Measurements from ENCODE around the gene CRTC1. TPM values are rescaled to one million over a fixed set of nuclear protein-coding genes. Genes with fewer than 3 reads are reported as not detected.

The CRTC1 gene
- total and polyA plus RNA-seq, 9 donors, result 4.3 to 18.7 (median 14.7) TPM

DNA sequence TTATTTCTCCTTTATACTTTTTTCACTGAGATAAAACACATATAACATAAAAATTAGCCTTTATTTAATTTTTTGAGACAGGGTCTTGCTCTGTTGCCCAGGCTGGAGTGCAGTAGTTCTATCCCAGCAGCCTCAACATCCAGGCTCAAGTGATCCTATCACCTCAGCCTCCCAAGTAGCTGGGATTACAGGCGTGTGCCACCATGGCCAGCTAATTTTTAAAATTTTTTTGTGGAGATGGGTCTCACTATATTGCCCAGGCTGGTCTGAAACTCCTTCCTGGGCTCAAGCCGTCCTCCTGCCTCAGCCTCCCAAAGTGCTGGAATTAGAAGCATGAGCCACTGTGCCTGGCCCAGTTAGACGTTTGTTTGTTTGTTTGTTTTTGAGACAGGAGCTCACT is 28.4 kb downstream of the CRTC1 start:
- H3K36me3 ChIP-seq (ENCODE audit: control insufficient read depth, insufficient read depth, low read length), result peaks cover 4% of the 10 kb centered on the region
- no peaks in the 10 kb centered on the region for H3K27me3 ChIP-seq (ENCODE audit: control insufficient read depth, insufficient read depth, low read length)
- H3K27ac ChIP-seq (ENCODE audit: low read length), result peak overlapping the region; percentile 92
- H3K4me3 ChIP-seq (ENCODE audit: low read length), result no peak overlapping the region
- H3K4me1 ChIP-seq (ENCODE audit: control insufficient read depth, insufficient read depth, low read length), result peaks cover 34% of the 10 kb centered on the region
- no peak for DNase-seq
- no CpG with 5 or more reads among the region's 3 CpGs for WGBS (ENCODE audit: insufficient coverage)
- H3K9me3 ChIP-seq (replicated peaks; ENCODE audit: control insufficient read depth, low read depth, low read length), result no peaks in the 10 kb centered on the region

GRCh38 chr19:18712981-18713380 is 29.5 kb downstream of the CRTC1 start:
- H3K27me3 ChIP-seq (ENCODE audit: control insufficient read depth, insufficient read depth, low read length), result no peaks in the 10 kb centered on the region
- H3K9me3 ChIP-seq (replicated peaks; ENCODE audit: control insufficient read depth, low read depth, low read length), result no peaks in the 10 kb centered on the region
- H3K4me1 ChIP-seq (ENCODE audit: control insufficient read depth, insufficient read depth, low read length), result peaks cover 39% of the 10 kb centered on the region
- peak; percentile 90 for DNase-seq
- H3K27ac ChIP-seq (ENCODE audit: low read length), result peak overlapping the region; percentile 65
- 0% methylated on average over 5 of the region's 5 CpGs for WGBS (ENCODE audit: insufficient coverage)
- peaks cover 4% of the 10 kb centered on the region for H3K36me3 ChIP-seq (ENCODE audit: control insufficient read depth, insufficient read depth, low read length)
- no peak overlapping the region for H3K4me3 ChIP-seq (ENCODE audit: low read length)

- WGBS (ENCODE audit: insufficient coverage), result 72% methylated on average over 7 of the region's 18 CpGs
- H3K4me1 ChIP-seq (ENCODE audit: control insufficient read depth, insufficient read depth, low read length), result peaks cover 39% of the 10 kb centered on the region
- H3K9me3 ChIP-seq (replicated peaks; ENCODE audit: control insufficient read depth, low read depth, low read length), result no peaks in the 10 kb centered on the region
- H3K27me3 ChIP-seq (ENCODE audit: control insufficient read depth, insufficient read depth, low read length), result no peaks in the 10 kb centered on the region
- H3K4me3 ChIP-seq (ENCODE audit: low read length), result no peak overlapping the region
- DNase-seq, result no peak
- peaks cover 4% of the 10 kb centered on the region for H3K36me3 ChIP-seq (ENCODE audit: control insufficient read depth, insufficient read depth, low read length)
- peak overlapping the region; percentile 65 for H3K27ac ChIP-seq (ENCODE audit: low read length)
Measured at GRCh38 chr19:18713550-18714117, 30.2 kb downstream of the CRTC1 start.

DNA sequence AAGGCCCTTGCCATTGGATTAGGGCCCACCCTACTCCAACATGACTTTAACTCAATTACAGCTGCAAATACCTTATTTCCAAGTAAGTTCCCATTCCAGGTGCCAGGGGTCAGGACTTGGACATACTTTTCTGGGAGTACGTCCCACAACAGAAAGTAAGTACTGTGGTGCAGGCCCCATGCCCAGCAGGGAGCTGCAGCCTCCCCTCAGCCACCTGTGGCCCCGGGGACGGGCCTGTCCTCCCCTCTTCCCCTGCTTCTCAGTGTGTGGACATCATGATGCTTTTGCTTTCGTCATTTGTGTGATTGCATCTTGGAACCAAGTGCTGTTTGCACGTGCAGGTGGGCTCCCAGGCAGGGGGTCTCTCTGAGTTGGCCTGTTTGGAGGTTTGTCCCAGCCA is 31.9 kb downstream of the CRTC1 start:
- no peaks in the 10 kb centered on the region for H3K9me3 ChIP-seq (replicated peaks; ENCODE audit: control insufficient read depth, low read depth, low read length)
- 73% methylated on average over 3 of the region's 5 CpGs for WGBS (ENCODE audit: insufficient coverage)
- H3K4me1 ChIP-seq (ENCODE audit: control insufficient read depth, insufficient read depth, low read length), result peaks cover 45% of the 10 kb centered on the region
- H3K27me3 ChIP-seq (ENCODE audit: control insufficient read depth, insufficient read depth, low read length), result no peaks in the 10 kb centered on the region
- no peak overlapping the region for H3K27ac ChIP-seq (ENCODE audit: low read length)
- no peak for DNase-seq
- H3K36me3 ChIP-seq (ENCODE audit: control insufficient read depth, insufficient read depth, low read length), result peaks cover 4% of the 10 kb centered on the region
- no peak overlapping the region for H3K4me3 ChIP-seq (ENCODE audit: low read length)

- no peak for DNase-seq
- H3K36me3 ChIP-seq (ENCODE audit: control insufficient read depth, insufficient read depth, low read length), result peaks cover 4% of the 10 kb centered on the region
- H3K9me3 ChIP-seq (replicated peaks; ENCODE audit: control insufficient read depth, low read depth, low read length), result no peaks in the 10 kb centered on the region
- H3K4me3 ChIP-seq (ENCODE audit: low read length), result no peak overlapping the region
- no peak overlapping the region for H3K27ac ChIP-seq (ENCODE audit: low read length)
- peaks cover 32% of the 10 kb centered on the region for H3K4me1 ChIP-seq (ENCODE audit: control insufficient read depth, insufficient read depth, low read length)
- H3K27me3 ChIP-seq (ENCODE audit: control insufficient read depth, insufficient read depth, low read length), result no peaks in the 10 kb centered on the region
- 81% methylated on average over 5 of the region's 6 CpGs for WGBS (ENCODE audit: insufficient coverage)
Measured at GRCh38 chr19:18716857-18717256, 33.4 kb downstream of the CRTC1 start.

- Histone ChIP-seq H3K27ac (ENCODE audit: low read length) (no peak overlapping the region), H3K36me3 (ENCODE audit: control insufficient read depth, insufficient read depth, low read length) (peaks cover 8% of the 10 kb centered on the region), H3K27me3 (ENCODE audit: control insufficient read depth, insufficient read depth, low read length) (no peaks in the 10 kb centered on the region), H3K4me1 (ENCODE audit: control insufficient read depth, insufficient read depth, low read length) (peaks cover 28% of the 10 kb centered on the region), H3K4me3 (ENCODE audit: low read length) (no peak overlapping the region), H3K9me3 (replicated peaks; ENCODE audit: control insufficient read depth, low read depth, low read length) (no peaks in the 10 kb centered on the region)
- 68% methylated on average over 8 of the region's 10 CpGs for WGBS (ENCODE audit: insufficient coverage)
- DNase-seq, result no peak
Measured at GRCh38 chr19:18717601-18718000, 34.1 kb downstream of the CRTC1 start.

DNA sequence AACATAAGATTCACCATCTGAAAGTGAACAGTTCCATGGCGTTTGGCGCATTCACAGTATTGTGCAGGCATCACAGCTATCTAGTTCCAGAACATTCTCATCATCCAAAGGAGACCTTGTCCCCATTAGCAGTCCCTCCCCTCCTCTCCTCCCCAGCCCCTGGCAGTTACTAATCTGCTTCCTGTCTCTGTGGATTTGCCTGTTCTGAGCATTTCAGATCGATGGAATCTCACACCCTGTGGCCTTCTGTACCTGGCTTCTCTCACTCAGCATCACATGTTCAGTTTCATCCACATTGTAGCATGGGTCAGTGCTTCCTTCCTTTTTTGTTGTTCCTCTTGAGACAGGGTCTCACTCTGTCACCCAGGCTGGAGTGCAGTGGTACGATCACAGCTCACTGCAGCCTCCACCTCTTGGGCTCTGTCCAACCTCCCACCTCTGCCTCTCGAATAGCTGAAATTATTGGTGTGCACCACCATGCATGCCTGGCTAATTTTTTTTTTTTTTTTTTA is 34.6 kb downstream of the CRTC1 start:
- no peak for DNase-seq
- H3K4me3 ChIP-seq (ENCODE audit: low read length), result no peak overlapping the region
- no peaks in the 10 kb centered on the region for H3K27me3 ChIP-seq (ENCODE audit: control insufficient read depth, insufficient read depth, low read length)
- H3K36me3 ChIP-seq (ENCODE audit: control insufficient read depth, insufficient read depth, low read length), result peaks cover 9% of the 10 kb centered on the region
- H3K27ac ChIP-seq (ENCODE audit: low read length), result no peak overlapping the region
- H3K9me3 ChIP-seq (replicated peaks; ENCODE audit: control insufficient read depth, low read depth, low read length), result no peaks in the 10 kb centered on the region
- 78% methylated on average over 5 of the region's 5 CpGs for WGBS (ENCODE audit: insufficient coverage)
- peaks cover 23% of the 10 kb centered on the region for H3K4me1 ChIP-seq (ENCODE audit: control insufficient read depth, insufficient read depth, low read length)

DNA sequence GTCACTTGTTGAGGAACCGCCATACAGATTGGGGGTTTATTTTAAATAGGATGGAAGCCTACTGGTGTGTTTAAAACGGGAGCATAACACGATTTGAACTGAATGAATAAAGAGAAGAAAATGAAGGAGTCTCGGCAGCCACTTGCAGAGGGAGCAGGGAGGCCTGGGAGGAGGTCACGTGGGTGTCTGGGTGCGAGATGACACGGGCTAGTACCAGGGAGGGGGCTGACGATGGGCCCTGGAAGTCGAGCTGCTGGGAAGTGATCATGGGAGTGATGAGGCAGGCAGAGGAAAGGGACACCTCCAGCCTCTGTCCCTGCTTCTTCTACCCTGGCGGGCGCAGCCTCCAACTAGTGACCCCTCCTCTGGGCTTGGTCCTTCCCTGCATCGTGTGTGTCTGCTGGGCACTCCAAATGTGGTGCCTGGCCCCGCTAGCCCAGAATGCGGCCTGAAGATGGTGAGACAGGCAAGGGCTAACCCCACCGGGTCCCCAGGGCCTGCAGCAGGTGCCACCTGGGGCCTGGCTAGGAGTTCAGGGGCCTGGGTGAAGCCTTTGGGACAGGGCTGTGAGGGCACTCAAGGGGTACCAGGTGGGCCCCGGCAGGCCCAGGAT is 35.5 kb downstream of the CRTC1 start:
- Histone ChIP-seq H3K27ac (ENCODE audit: low read length) (no peak overlapping the region), H3K27me3 (ENCODE audit: control insufficient read depth, insufficient read depth, low read length) (no peaks in the 10 kb centered on the region), H3K4me3 (ENCODE audit: low read length) (no peak overlapping the region), H3K4me1 (ENCODE audit: control insufficient read depth, insufficient read depth, low read length) (peaks cover 15% of the 10 kb centered on the region), H3K36me3 (ENCODE audit: control insufficient read depth, insufficient read depth, low read length) (peaks cover 5% of the 10 kb centered on the region), H3K9me3 (replicated peaks; ENCODE audit: control insufficient read depth, low read depth, low read length) (no peaks in the 10 kb centered on the region)
- DNase-seq, result no peak
- 82% methylated on average over 11 of the region's 16 CpGs for WGBS (ENCODE audit: insufficient coverage)

DNA sequence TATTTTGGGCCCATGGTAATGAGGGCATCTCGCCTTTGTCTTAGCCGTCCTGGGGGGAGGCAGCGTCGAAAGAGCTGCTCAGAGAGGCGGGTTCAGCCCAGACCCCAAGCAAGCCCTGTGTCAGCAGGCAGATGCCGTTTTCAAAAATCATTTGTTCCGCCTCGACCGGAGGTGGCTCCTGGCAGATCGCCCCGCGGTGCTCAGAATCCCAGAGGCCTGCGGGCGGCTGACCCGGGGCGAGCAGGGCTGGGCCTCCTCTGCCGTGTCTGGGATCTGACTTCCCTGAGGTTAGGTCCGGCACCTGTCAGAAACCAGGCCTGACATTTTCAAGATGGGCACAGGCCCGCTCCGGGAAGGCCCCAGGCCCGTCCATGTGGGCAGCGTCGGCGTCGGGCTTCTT is 36.1 kb downstream of the CRTC1 start:
- no peaks in the 10 kb centered on the region for H3K27me3 ChIP-seq (ENCODE audit: control insufficient read depth, insufficient read depth, low read length)
- no peak for DNase-seq
- H3K36me3 ChIP-seq (ENCODE audit: control insufficient read depth, insufficient read depth, low read length), result peaks cover 5% of the 10 kb centered on the region
- H3K4me1 ChIP-seq (ENCODE audit: control insufficient read depth, insufficient read depth, low read length), result peaks cover 21% of the 10 kb centered on the region
- H3K4me3 ChIP-seq (ENCODE audit: low read length), result no peak overlapping the region
- H3K27ac ChIP-seq (ENCODE audit: low read length), result no peak overlapping the region
- H3K9me3 ChIP-seq (replicated peaks; ENCODE audit: control insufficient read depth, low read depth, low read length), result no peaks in the 10 kb centered on the region
- 52% methylated on average over 20 of the region's 25 CpGs for WGBS (ENCODE audit: insufficient coverage)

DNA sequence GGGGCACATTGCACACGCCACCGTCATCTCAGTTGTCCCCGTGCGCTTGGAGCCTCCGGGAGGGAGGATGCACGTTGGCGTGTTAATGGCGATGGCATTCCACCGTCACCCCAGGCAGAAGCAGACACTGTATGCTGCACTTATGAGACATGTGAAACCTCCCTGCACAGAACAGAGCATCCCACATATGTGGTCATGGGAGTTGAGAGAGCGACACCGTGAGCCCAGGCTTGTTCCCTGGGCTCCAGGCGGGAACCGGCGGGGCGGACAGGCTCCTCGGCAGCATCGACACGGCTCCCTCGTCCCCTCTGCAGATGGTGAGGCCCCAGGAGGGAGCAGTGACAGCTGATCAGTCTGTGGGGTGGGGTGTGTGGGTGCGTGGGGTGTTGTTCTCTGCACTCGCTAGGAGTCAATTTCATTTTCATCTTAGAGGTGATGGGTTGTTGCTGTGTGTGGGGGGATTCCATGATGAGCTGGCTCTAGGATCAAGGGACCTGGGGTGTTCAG is 40.4 kb downstream of the CRTC1 start:
- H3K9me3 ChIP-seq (replicated peaks; ENCODE audit: control insufficient read depth, low read depth, low read length), result no peaks in the 10 kb centered on the region
- no peak overlapping the region for H3K4me3 ChIP-seq (ENCODE audit: low read length)
- H3K4me1 ChIP-seq (ENCODE audit: control insufficient read depth, insufficient read depth, low read length), result peaks cover 35% of the 10 kb centered on the region
- H3K27ac ChIP-seq (ENCODE audit: low read length), result no peak overlapping the region
- peaks cover 5% of the 10 kb centered on the region for H3K36me3 ChIP-seq (ENCODE audit: control insufficient read depth, insufficient read depth, low read length)
- DNase-seq, result no peak
- no peaks in the 10 kb centered on the region for H3K27me3 ChIP-seq (ENCODE audit: control insufficient read depth, insufficient read depth, low read length)
- WGBS (ENCODE audit: insufficient coverage), result 79% methylated on average over 16 of the region's 21 CpGs
